Uterus (tissue), 2 donors: ENCODE results near the gene RAB19.

ENCODE experiments used
- POLR2A ChIP-seq, 2 donors: fragments of 450-650 bp; IDR thresholded peaks; one replicate each; pipeline ENCODE4 v1.6.1; 2016; ENCODE audit warnings: antibody characterized with exemption in 2 of 2, mild to moderate bottlenecking in 1 of 2, moderate library complexity in 1 of 2
- TF ChIP-seq, protein P1 (sequence below), 4 experiments: fragments of 200-600 bp in 2 of 4; fragments of 450-650 bp in 2 of 4; sonication (generic) in 2 of 4; IDR thresholded peaks; one replicate each; pipeline ENCODE4 v1.5.1; 2016 to 2019; ENCODE audit warnings: antibody characterized with exemption in 4 of 4, mild to moderate bottlenecking in 2 of 4, moderate library complexity in 1 of 4

- TF ChIP-seq, protein P1, sequence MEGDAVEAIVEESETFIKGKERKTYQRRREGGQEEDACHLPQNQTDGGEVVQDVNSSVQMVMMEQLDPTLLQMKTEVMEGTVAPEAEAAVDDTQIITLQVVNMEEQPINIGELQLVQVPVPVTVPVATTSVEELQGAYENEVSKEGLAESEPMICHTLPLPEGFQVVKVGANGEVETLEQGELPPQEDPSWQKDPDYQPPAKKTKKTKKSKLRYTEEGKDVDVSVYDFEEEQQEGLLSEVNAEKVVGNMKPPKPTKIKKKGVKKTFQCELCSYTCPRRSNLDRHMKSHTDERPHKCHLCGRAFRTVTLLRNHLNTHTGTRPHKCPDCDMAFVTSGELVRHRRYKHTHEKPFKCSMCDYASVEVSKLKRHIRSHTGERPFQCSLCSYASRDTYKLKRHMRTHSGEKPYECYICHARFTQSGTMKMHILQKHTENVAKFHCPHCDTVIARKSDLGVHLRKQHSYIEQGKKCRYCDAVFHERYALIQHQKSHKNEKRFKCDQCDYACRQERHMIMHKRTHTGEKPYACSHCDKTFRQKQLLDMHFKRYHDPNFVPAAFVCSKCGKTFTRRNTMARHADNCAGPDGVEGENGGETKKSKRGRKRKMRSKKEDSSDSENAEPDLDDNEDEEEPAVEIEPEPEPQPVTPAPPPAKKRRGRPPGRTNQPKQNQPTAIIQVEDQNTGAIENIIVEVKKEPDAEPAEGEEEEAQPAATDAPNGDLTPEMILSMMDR (IDR thresholded peaks at IDR 0.05), result no peak
- TF ChIP-seq POLR2A (IDR thresholded peaks at IDR 0.05), result no peak
These were observed 5.0 kb upstream of the RAB19 start for GRCh38 chr7:140398821-140399220.
